ENCODE results near the gene DIAPH2. TPM values are rescaled to one million over a fixed set of nuclear protein-coding genes. Genes with fewer than 3 reads are reported as not detected.
"Not testable (repeated sequence)": the region's sequence is repeated elsewhere in the genome, so short reads cannot be mapped to it uniquely, and the experiment has no call there.

Gene DIAPH2
- total RNA-seq, 5 donors from 2014 or later (not counting 1 experiment from before 2014, with no cell fraction given), result 8.4 to 15.3 (median 10.8) TPM

DNA sequence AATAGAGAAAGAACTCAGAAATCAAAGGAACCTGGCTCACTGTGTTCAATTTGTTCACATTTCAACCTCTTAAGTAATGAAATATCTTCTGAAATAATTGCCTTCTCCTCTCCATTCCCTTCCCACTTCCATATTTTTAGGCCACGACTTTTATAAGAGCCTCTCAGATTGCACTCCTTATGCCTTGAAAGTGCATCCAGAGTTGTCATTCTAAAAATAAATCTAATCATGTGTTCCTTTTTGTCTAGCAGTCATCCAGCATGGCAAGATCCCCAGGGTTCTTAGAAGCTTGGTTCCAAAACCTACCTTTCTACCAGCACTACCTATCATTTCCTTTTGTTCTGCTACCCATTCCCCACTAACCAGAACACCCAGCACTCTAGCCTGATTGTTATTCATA, 156.7 kb downstream of the DIAPH2 start:
- Histone ChIP-seq H3K27me3 (replicated peaks in 1 of 2; ENCODE audit: control insufficient read depth in 2 of 2, extremely low read depth in 1 of 2, insufficient read depth in 2 of 2, low read length in 1 of 2) (no peaks in the 10 kb centered on the region), H3K4me3 (ENCODE audit: control insufficient read depth in 1 of 2, extremely low read depth in 1 of 2, low read length in 1 of 2) (no peak overlapping the region), H3K36me3 (ENCODE audit: control insufficient read depth in 2 of 2, extremely low read depth in 1 of 2, insufficient read depth in 1 of 2, low read length in 1 of 2) (no peaks in the 10 kb centered on the region), H3K9me3 (no peaks in the 10 kb centered on the region), H3K4me1 (ENCODE audit: control insufficient read depth in 1 of 2, extremely low read depth in 1 of 2, insufficient read depth in 2 of 2, low read length in 2 of 2) (no peaks in the 10 kb centered on the region), H3K27ac (ENCODE audit: low read length) (no peak overlapping the region)
- POLR2A ChIA-PET, result no interaction called here
- DNase-seq (no peak), ATAC-seq (replicated peaks in 1 of 4) (no peak)
- H3K36me3 Mint-ChIP-seq, result no peaks in the 10 kb centered on the region
- no peak overlapping the region for H3K4me3 Mint-ChIP-seq
- H3K27me3 Mint-ChIP-seq, result peaks cover 0 to 9% of the 10 kb centered on the region in 2 donors
- no peak overlapping the region for H3K27ac Mint-ChIP-seq
- CTCF ChIA-PET, result no interaction called here
- H3K9me3 Mint-ChIP-seq, result no peaks in the 10 kb centered on the region
- peaks cover 0 to 3% (median 0%) of the 10 kb centered on the region in 3 donors for H3K4me1 Mint-ChIP-seq
- 100% methylated on average over 1 of the region's 1 CpG for WGBS (ENCODE audit: insufficient coverage)

DNA sequence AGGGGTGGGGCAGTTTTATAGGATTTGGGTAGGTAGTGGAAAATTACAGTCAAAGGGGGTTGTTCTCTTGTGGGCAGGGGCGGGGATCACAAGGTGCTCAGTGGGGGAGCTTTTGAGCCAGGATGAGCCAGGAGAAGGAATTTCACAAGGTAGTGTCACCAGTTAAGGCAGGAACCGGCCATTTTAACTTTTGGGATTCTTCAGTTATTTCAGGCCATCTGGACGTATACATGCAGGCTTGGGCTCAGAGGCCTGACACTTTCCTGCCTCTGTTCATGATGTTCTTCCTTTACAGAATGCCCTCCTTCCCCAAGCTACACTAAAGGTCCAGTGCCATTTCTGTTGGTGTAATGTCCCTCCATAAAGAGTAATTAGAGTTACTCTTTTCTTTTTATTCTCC, 157.2 kb downstream of the DIAPH2 start:
- H3K27me3 Mint-ChIP-seq; H3K36me3 Mint-ChIP-seq; H3K4me1 Mint-ChIP-seq; H3K27me3 ChIP-seq (replicated peaks in 1 of 2; ENCODE audit: control insufficient read depth in 2 of 2, extremely low read depth in 1 of 2, insufficient read depth in 2 of 2, low read length in 1 of 2); H3K4me3 ChIP-seq (ENCODE audit: control insufficient read depth in 1 of 2, extremely low read depth in 1 of 2, low read length in 1 of 2); H3K9me3 ChIP-seq; CTCF ChIA-PET; DNase-seq; H3K27ac ChIP-seq (ENCODE audit: low read length); H3K4me3 Mint-ChIP-seq; H3K27ac Mint-ChIP-seq; H3K4me1 ChIP-seq (ENCODE audit: control insufficient read depth in 1 of 2, extremely low read depth in 1 of 2, insufficient read depth in 2 of 2, low read length in 2 of 2); POLR2A ChIA-PET; H3K9me3 Mint-ChIP-seq; H3K36me3 ChIP-seq (ENCODE audit: control insufficient read depth in 2 of 2, extremely low read depth in 1 of 2, insufficient read depth in 1 of 2, low read length in 1 of 2); ATAC-seq (replicated peaks in 1 of 4): not testable (repeated sequence)
- no CpG with 5 or more reads among the region's 3 CpGs for whole genome bisulfite sequencing (ENCODE audit: insufficient coverage)

DNA sequence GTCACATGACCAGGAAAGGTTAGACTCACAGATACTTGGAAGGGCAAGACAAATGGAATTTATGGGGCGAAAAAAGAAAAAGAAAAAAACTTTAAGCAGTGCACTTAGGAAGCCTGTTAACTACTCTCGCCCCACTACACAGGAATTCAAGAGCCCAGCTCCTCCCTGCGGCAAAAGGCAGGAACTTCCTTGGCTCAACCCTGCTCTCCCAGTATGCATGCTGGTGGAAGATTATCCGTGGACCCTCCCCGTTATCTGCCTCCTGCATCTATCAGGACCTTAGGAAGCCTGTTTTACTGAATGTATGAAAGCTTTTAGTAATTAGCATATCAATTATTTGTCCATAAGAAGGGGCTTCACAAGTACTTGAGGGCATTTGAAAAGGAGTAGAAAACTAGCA, 158.9 kb downstream of the DIAPH2 start:
- no peak for ATAC-seq (replicated peaks in 1 of 4)
- no peak overlapping the region for H3K27ac ChIP-seq (ENCODE audit: low read length)
- peaks cover 0 to 14% of the 10 kb centered on the region in 2 donors for H3K27me3 Mint-ChIP-seq
- ChIA-PET CTCF (no interaction called here), POLR2A (interaction anchor here in 1 of 2 donors (0.7 kb wide), 1 partner anchor 85 kb away, joined by 3 read pairs; no protein-coding TSS in a partner anchor)
- no peaks in the 10 kb centered on the region for H3K27me3 ChIP-seq (replicated peaks in 1 of 2; ENCODE audit: control insufficient read depth in 2 of 2, extremely low read depth in 1 of 2, insufficient read depth in 2 of 2, low read length in 1 of 2)
- no peaks in the 10 kb centered on the region for H3K9me3 Mint-ChIP-seq
- H3K36me3 Mint-ChIP-seq, result no peaks in the 10 kb centered on the region
- no peak overlapping the region for H3K4me3 Mint-ChIP-seq
- no peaks in the 10 kb centered on the region for H3K4me1 ChIP-seq (ENCODE audit: control insufficient read depth in 1 of 2, extremely low read depth in 1 of 2, insufficient read depth in 2 of 2, low read length in 2 of 2)
- no peaks in the 10 kb centered on the region for H3K4me1 Mint-ChIP-seq
- DNase-seq, result no peak
- no CpG with 5 or more reads among the region's 5 CpGs for WGBS (ENCODE audit: insufficient coverage)
- no peak overlapping the region for H3K4me3 ChIP-seq (ENCODE audit: control insufficient read depth in 1 of 2, extremely low read depth in 1 of 2, low read length in 1 of 2)
- no peaks in the 10 kb centered on the region for H3K36me3 ChIP-seq (ENCODE audit: control insufficient read depth in 2 of 2, extremely low read depth in 1 of 2, insufficient read depth in 1 of 2, low read length in 1 of 2)
- H3K27ac Mint-ChIP-seq, result no peak overlapping the region
- H3K9me3 ChIP-seq, result no peaks in the 10 kb centered on the region

DNA sequence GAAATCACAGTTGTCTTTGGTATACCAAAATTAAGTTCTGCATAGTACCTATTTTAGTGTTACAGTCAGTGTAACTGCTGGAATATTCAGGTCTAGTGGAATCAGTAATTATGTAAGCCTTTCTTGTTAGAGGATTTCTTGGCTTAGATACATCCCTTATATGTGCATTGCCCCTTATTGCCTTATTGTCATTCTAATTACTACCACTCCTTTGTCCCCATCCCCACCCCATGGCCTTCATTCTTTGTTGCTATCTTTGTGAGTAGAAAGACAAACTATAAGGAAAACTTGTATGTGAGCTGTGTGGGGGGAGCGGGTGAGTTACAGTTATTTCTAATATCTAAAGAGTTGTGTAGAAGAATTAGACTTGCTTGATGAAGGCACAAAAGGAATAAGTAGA, 162.2 kb downstream of the DIAPH2 start:
- no peaks in the 10 kb centered on the region for H3K36me3 ChIP-seq (ENCODE audit: control insufficient read depth in 2 of 2, extremely low read depth in 1 of 2, insufficient read depth in 1 of 2, low read length in 1 of 2)
- peaks cover 0 to 5% of the 10 kb centered on the region in 2 donors for H3K27me3 Mint-ChIP-seq
- H3K4me3 Mint-ChIP-seq, result no peak overlapping the region
- peaks cover 2% of the 10 kb centered on the region for H3K36me3 Mint-ChIP-seq
- no peaks in the 10 kb centered on the region for H3K9me3 Mint-ChIP-seq
- H3K4me1 Mint-ChIP-seq, result no peaks in the 10 kb centered on the region
- no peak overlapping the region for H3K4me3 ChIP-seq (ENCODE audit: control insufficient read depth in 1 of 2, extremely low read depth in 1 of 2, low read length in 1 of 2)
- ATAC-seq (replicated peaks in 1 of 4) (no peak), DNase-seq (no peak)
- POLR2A ChIA-PET, result no interaction called here
- CTCF ChIA-PET, result no interaction called here
- WGBS (ENCODE audit: insufficient coverage), result no CpG with 5 or more reads among the region's 1 CpG
- no peak overlapping the region for H3K27ac Mint-ChIP-seq
- no peaks in the 10 kb centered on the region for H3K4me1 ChIP-seq (ENCODE audit: control insufficient read depth in 1 of 2, extremely low read depth in 1 of 2, insufficient read depth in 2 of 2, low read length in 2 of 2)
- no peaks in the 10 kb centered on the region for H3K9me3 ChIP-seq
- no peaks in the 10 kb centered on the region for H3K27me3 ChIP-seq (replicated peaks in 1 of 2; ENCODE audit: control insufficient read depth in 2 of 2, extremely low read depth in 1 of 2, insufficient read depth in 2 of 2, low read length in 1 of 2)
- no peak overlapping the region for H3K27ac ChIP-seq (ENCODE audit: low read length)

DNA sequence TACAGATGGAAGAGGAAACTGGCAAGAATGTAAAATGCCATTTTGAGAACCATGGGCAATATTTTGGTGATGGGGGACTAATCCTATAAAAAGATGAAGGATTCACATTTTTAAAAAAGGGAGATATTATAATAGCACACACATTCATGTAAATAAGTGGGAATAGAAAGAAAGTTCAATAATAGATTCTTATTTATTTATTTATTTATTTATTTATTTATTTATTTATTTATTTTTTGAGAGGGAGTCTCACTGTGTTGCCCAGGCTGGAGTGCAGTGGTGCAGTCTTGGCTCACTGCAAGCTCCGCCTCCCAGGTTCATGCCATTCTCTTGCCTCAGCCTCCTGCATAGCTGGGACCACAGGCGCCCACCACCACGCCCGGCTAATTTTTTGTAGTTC, 174.8 kb downstream of the DIAPH2 start:
- H3K9me3 Mint-ChIP-seq; H3K27ac Mint-ChIP-seq; DNase-seq; H3K9me3 ChIP-seq; H3K27me3 ChIP-seq (replicated peaks in 1 of 2; ENCODE audit: control insufficient read depth in 2 of 2, extremely low read depth in 1 of 2, insufficient read depth in 2 of 2, low read length in 1 of 2); H3K27ac ChIP-seq (ENCODE audit: low read length); H3K4me3 ChIP-seq (ENCODE audit: control insufficient read depth in 1 of 2, extremely low read depth in 1 of 2, low read length in 1 of 2); POLR2A ChIA-PET; H3K4me1 ChIP-seq (ENCODE audit: control insufficient read depth in 1 of 2, extremely low read depth in 1 of 2, insufficient read depth in 2 of 2, low read length in 2 of 2); H3K36me3 Mint-ChIP-seq; H3K4me3 Mint-ChIP-seq; H3K36me3 ChIP-seq (ENCODE audit: control insufficient read depth in 2 of 2, extremely low read depth in 1 of 2, insufficient read depth in 1 of 2, low read length in 1 of 2); H3K4me1 Mint-ChIP-seq; ATAC-seq (replicated peaks in 1 of 4); CTCF ChIA-PET; H3K27me3 Mint-ChIP-seq: not testable (repeated sequence)
- WGBS (ENCODE audit: insufficient coverage), result no CpG with 5 or more reads among the region's 4 CpGs

DNA sequence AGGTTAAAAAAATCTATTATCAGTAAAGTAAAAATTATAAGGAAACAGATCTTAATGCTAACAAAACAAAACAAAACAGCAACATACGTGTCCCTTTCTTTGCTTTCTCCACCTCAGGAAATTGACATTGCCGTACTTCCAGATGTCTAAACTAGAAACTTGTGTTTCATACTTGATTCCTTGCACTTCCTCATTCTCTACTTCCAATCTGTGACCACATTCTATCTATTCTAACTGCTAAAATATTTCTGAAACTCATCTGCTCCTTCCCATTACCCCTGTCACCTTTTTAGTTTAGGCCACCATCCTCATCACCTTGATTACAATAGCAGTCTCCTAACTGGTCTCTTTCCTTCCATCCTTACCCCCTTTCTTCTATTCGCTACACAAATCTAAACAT, 176.6 kb downstream of the DIAPH2 start:
- DNase-seq, result no peak
- H3K4me3 Mint-ChIP-seq, result no peak overlapping the region
- no peaks in the 10 kb centered on the region for H3K4me1 ChIP-seq (ENCODE audit: control insufficient read depth in 1 of 2, extremely low read depth in 1 of 2, insufficient read depth in 2 of 2, low read length in 2 of 2)
- H3K4me3 ChIP-seq (ENCODE audit: control insufficient read depth in 1 of 2, extremely low read depth in 1 of 2, low read length in 1 of 2), result no peak overlapping the region
- CTCF ChIA-PET, result no interaction called here
- H3K27ac ChIP-seq (ENCODE audit: low read length), result no peak overlapping the region
- peaks cover 0 to 5% (median 0%) of the 10 kb centered on the region in 3 donors for H3K4me1 Mint-ChIP-seq
- H3K27me3 Mint-ChIP-seq, result no peaks in the 10 kb centered on the region
- no peaks in the 10 kb centered on the region for H3K9me3 ChIP-seq
- H3K9me3 Mint-ChIP-seq, result no peaks in the 10 kb centered on the region
- no peak overlapping the region for H3K27ac Mint-ChIP-seq
- POLR2A ChIA-PET, result no interaction called here
- H3K36me3 Mint-ChIP-seq, result no peaks in the 10 kb centered on the region
- ATAC-seq (replicated peaks in 1 of 4), result no peak
- H3K27me3 ChIP-seq (replicated peaks in 1 of 2; ENCODE audit: control insufficient read depth in 2 of 2, extremely low read depth in 1 of 2, insufficient read depth in 2 of 2, low read length in 1 of 2), result no peaks in the 10 kb centered on the region
- whole genome bisulfite sequencing (ENCODE audit: insufficient coverage), result 60% methylated on average over 1 of the region's 3 CpGs
- no peaks in the 10 kb centered on the region for H3K36me3 ChIP-seq (ENCODE audit: control insufficient read depth in 2 of 2, extremely low read depth in 1 of 2, insufficient read depth in 1 of 2, low read length in 1 of 2)

DNA sequence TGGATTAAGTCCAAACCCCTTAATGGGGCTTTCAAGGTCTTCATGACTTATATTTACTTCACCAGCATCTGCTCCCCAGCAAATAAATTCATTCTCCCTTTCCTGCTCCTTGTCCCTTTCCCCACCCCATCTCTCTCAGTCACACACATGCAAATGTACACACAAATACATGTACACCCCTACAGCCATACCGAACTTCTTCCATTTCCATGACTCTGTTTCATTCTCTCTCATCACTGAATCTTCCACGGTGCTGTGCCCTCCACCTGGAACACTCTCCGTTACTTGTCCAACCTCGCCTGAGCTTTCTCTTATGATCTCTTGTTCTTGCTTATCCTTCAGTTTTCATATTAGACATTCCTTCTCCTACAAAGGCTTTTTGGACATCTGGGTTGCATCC, 177.0 kb downstream of the DIAPH2 start:
- POLR2A ChIA-PET, result no interaction called here
- Histone ChIP-seq H3K4me3 (ENCODE audit: control insufficient read depth in 1 of 2, extremely low read depth in 1 of 2, low read length in 1 of 2) (no peak overlapping the region), H3K4me1 (ENCODE audit: control insufficient read depth in 1 of 2, extremely low read depth in 1 of 2, insufficient read depth in 2 of 2, low read length in 2 of 2) (no peaks in the 10 kb centered on the region), H3K27ac (ENCODE audit: low read length) (no peak overlapping the region), H3K36me3 (ENCODE audit: control insufficient read depth in 2 of 2, extremely low read depth in 1 of 2, insufficient read depth in 1 of 2, low read length in 1 of 2) (no peaks in the 10 kb centered on the region), H3K9me3 (no peaks in the 10 kb centered on the region), H3K27me3 (replicated peaks in 1 of 2; ENCODE audit: control insufficient read depth in 2 of 2, extremely low read depth in 1 of 2, insufficient read depth in 2 of 2, low read length in 1 of 2) (no peaks in the 10 kb centered on the region)
- DNase-seq (no peak), ATAC-seq (replicated peaks in 1 of 4) (no peak)
- H3K4me3 Mint-ChIP-seq, result no peak overlapping the region
- CTCF ChIA-PET, result no interaction called here
- no peaks in the 10 kb centered on the region for H3K36me3 Mint-ChIP-seq
- H3K9me3 Mint-ChIP-seq, result no peaks in the 10 kb centered on the region
- 100% methylated on average over 2 of the region's 4 CpGs for WGBS (ENCODE audit: insufficient coverage)
- H3K27ac Mint-ChIP-seq, result no peak overlapping the region
- no peaks in the 10 kb centered on the region for H3K27me3 Mint-ChIP-seq
- peaks cover 0 to 5% (median 0%) of the 10 kb centered on the region in 3 donors for H3K4me1 Mint-ChIP-seq
